ENCODE results near the gene IFT74.
A peak's percentile ranks its signal among the peaks of the same experiment; 100 is the strongest.

The IFT74 gene

DNA sequence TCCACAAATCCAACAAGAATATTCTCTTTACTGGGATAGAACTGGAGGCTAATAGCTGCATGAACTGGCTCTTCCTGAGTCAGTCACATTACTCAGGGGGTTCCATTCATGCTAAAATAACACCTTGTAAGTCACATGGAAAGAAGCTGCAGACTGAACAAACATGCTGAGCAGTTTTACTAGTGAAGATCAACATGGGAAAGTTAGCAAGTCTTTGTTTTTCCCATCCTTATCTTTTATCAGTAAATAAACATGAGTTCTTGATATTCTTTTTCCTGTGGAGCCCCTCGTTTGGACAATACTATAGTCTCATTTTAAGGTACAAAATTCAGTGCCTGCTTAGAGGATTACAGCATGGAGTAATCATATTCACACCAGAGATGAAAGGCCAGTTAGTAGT is 109.1 kb downstream of the IFT74 start:
- DNase-seq (ENCODE audit: extremely low read depth, low read depth), result no peak
- TF ChIP-seq, protein P1, sequence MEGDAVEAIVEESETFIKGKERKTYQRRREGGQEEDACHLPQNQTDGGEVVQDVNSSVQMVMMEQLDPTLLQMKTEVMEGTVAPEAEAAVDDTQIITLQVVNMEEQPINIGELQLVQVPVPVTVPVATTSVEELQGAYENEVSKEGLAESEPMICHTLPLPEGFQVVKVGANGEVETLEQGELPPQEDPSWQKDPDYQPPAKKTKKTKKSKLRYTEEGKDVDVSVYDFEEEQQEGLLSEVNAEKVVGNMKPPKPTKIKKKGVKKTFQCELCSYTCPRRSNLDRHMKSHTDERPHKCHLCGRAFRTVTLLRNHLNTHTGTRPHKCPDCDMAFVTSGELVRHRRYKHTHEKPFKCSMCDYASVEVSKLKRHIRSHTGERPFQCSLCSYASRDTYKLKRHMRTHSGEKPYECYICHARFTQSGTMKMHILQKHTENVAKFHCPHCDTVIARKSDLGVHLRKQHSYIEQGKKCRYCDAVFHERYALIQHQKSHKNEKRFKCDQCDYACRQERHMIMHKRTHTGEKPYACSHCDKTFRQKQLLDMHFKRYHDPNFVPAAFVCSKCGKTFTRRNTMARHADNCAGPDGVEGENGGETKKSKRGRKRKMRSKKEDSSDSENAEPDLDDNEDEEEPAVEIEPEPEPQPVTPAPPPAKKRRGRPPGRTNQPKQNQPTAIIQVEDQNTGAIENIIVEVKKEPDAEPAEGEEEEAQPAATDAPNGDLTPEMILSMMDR (IDR thresholded peaks at IDR 0.05; ENCODE audit: low read depth, low read length), result no peak

DNA sequence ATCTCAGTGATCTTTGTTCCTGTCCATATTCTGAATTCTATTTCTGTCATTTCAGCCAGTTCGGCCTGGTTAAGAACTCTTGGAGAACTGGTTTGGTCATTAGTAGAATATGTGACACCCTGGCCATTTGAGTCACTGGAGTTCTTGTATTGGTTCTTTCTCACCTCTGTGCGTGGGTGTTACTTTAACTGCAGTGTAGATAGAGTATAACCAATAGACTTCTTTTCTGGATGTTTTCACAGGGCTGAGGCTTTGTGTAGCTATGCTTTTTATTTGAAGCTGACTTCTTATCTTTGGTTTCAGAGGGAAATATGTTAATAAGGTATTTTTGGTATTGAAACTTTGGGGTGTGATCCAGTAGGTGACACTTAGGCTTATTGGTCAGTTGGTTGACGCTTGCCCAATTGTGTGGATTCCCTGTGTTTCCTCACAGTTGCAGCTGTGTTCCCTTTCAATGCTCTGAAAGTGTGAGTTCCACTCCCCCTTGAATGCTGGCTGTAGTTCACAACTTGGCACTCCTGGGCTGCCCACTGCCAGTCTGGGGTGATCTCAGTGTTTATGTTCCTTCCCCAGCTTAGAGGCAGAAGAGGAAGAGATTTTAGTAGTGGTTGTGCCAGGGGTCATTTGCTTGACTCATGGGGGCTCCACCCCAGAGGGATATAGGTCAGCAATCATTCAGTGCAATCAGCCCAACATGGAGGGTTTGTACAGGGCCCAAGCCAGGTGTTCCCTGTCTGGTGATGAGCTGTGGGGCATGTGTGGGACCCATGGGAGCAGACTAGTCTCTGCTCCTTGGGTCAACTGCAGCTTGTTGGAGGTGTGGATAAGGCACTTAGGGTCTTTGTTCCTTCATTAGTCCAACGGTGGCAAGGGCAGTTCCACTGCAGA is 117.9 kb downstream of the IFT74 start:
- DNase-seq (ENCODE audit: extremely low read depth, low read depth), result no peak
- TF ChIP-seq, protein P1 (IDR thresholded peaks at IDR 0.05; ENCODE audit: low read depth, low read length), result no peak

DNA sequence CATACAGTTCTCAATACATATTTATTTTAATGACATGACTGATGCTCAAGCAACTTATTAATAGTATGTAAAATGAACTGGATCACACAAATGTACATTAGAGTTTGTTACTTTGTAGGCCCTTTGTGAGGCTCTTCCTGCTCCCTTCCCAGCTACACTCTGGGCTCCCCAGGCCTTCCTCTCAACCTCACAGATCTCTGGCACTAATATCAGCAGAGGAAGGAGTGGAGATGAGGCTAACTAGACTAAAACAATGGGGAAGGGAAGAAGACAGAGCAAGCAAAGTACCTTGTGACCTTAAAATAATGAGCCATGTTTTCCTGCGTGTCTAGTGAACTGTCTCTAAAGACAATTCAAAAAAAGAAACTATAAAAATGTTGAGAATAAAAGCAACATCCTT is 122.5 kb downstream of the IFT74 start:
- no peak for DNase-seq (ENCODE audit: extremely low read depth, low read depth)

DNA sequence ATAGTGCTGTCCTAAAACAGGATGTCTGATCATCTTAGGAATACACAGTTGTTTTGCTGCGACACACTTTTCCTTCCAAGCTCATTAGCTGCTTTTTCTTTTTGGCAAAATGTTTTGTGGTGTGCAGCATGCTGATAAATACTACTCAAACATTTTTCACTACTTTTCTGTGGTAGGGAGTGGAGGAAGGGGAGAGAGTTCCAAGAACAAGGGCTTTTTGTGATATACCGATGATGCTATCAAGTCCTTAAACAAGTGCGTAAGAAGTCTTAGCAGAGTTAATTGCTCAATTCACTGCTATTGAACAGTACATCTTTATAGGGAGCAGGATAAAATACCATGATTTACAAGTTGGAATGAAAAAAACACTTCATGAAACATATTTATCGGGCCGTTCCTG is 129.2 kb downstream of the IFT74 start:
- no peak for DNase-seq (ENCODE audit: extremely low read depth, low read depth)
- TF ChIP-seq, protein P1 (IDR thresholded peaks at IDR 0.05; ENCODE audit: low read depth, low read length), result no peak

More for the DNA sequence above, 122.5 kb downstream of the IFT74 start:
- TF ChIP-seq, protein P1 (IDR thresholded peaks at IDR 0.05; ENCODE audit: low read depth, low read length), result no peak

DNA sequence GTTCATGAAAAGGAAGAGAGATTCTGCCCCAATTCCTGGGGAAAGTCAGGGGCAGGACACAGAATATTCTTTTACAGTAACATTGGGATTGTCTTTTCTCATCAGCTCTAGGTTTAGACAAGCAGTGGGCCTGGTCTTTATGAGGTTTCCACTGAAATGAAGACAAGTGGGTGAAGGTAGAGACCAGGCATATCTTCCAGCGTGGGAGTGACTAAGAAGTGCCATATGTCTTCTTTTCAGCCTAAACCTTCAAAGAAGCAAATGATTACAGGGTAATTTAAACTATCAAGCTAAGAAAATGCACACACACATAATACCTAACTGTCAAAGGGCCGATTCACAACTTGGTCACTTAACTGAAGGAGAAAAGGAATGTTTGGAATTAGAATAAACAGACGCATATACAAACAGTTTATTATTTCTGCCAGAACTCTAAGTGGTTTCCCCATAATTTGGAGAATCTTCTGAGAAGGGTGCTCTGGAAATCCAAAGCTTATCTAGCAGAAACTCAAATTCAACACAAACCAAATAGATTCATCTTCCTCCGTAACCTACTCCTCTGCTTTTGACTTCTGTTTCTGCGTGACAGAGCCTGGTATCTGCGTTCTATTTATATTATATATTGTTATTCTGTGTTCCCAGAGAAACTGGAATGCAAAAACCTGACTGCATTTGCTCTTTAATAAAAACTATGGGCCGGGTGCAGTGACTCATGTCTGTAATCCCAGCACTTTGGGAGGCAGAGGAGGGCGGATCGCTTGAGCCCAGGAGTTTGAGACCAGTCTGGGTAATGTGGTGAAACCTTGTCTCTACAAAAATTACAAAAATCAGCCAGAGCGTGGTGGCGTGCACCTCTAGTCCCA is 130.8 kb downstream of the IFT74 start:
- TF ChIP-seq, protein P1 (IDR thresholded peaks at IDR 0.05; ENCODE audit: low read depth, low read length), result no peak
- no peak for DNase-seq (ENCODE audit: extremely low read depth, low read depth)

DNA sequence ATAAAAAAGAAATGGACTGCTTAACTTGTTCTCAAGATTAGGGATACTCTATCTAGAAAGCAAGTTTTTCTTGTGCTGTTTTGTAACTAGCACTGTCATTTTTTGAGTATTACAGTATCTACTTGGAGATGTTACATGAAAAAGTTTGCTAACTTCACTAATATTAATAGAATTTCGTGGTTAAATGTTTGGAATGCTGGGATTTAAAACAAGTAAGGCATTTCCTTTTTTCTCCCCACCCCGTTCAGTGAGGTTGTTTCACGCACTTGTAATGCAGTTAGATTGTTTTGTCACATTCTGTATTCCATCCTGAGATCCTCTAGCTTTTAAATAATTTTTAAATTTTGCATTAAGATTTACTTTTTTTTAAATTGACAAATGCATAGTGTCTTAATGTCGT is 132.8 kb downstream of the IFT74 start:
- peak; percentile 3 for DNase-seq (ENCODE audit: extremely low read depth, low read depth)
- TF ChIP-seq, protein P1 (IDR thresholded peaks at IDR 0.05; ENCODE audit: low read depth, low read length), result no peak

DNA sequence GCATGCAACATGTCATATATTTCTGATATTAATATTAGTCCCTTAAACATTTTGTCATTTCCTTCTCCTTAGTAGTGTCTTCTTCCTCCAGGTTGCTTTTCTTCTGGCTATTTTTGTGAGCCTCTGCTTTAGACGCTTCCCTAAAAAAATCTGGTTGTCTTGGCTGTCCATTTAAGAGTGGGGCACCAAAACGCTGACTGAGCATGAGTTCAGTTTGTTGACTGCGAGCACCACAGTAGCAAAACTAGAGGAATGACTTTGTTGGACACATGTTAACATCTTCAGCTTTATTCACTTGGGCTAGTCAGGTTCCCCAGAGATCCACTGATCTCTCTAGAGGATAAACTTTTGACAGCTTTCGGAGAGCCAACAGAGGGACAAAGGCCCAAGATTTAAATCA is 133.5 kb downstream of the IFT74 start:
- TF ChIP-seq, protein P1 (IDR thresholded peaks at IDR 0.05; ENCODE audit: low read depth, low read length), result no peak
- DNase-seq (ENCODE audit: extremely low read depth, low read depth), result no peak
